Glutamatergic neuron (in vitro differentiated cells): ENCODE results near the gene STXBP6. TPM values are rescaled to one million over a fixed set of nuclear protein-coding genes. Genes with fewer than 3 reads are reported as not detected.

Experiments
- DNase-seq: peaks from one replicate; pipeline ENCODE4 v3.0.0; 2022
- H3K27ac Mint-ChIP-seq: one replicate; pipeline ENCODE4 v1.8.0; 2020; ENCODE audit warnings: mild to moderate bottlenecking, mixed read lengths, inconsistent platforms; ENCODE audit not compliant: unreplicated experiment
- H3K27me3 Mint-ChIP-seq: one replicate; pipeline ENCODE4 v1.8.0; 2020; ENCODE audit warnings: mild to moderate bottlenecking, moderate library complexity, mixed read lengths, inconsistent platforms; ENCODE audit not compliant: unreplicated experiment
- H3K36me3 Mint-ChIP-seq: one replicate; pipeline ENCODE4 v1.8.0; 2020; ENCODE audit warnings: mild to moderate bottlenecking, mixed read lengths, inconsistent platforms; ENCODE audit not compliant: unreplicated experiment
- H3K4me1 Mint-ChIP-seq: one replicate; pipeline ENCODE4 v1.8.0; 2020; ENCODE audit warnings: mild to moderate bottlenecking, low read depth, mixed read lengths, inconsistent platforms; ENCODE audit not compliant: unreplicated experiment
- H3K4me3 Mint-ChIP-seq: one replicate; pipeline ENCODE4 v1.8.0; 2020; ENCODE audit warnings: mild to moderate bottlenecking, mixed read lengths, inconsistent platforms; ENCODE audit not compliant: unreplicated experiment
- H3K9me3 Mint-ChIP-seq: one replicate; pipeline ENCODE4 v1.8.0; 2020; ENCODE audit warnings: mild to moderate bottlenecking, moderate library complexity, mixed read lengths, inconsistent platforms; ENCODE audit not compliant: unreplicated experiment
- CTCF ChIP-seq: fragments of 200-600 bp; sonication (generic); IDR thresholded peaks from one replicate; pipeline ENCODE4 v1.5.0; 2021; ENCODE audit not compliant: partially characterized antibody, unreplicated experiment
- total RNA-seq: library from RNA; stranded (reverse); fragmentation: NEBNext Ultra II Directional; extraction: Animal tissue kit (Norgen Biotek cat#: 25700); gene quantifications from one replicate; pipeline ENCODE4 v1.2.1, GENCODE V29; 2021; ENCODE audit not compliant: unreplicated experiment

The STXBP6 gene
- total RNA-seq, 1 donor from 2014 or later = 0.49 TPM

- peaks cover 2% of the 10 kb centered on the region for H3K27me3 Mint-ChIP-seq
- H3K4me1 Mint-ChIP-seq = peaks cover 24% of the 10 kb centered on the region
- H3K27ac Mint-ChIP-seq = no peak overlapping the region
- peaks cover 3% of the 10 kb centered on the region for H3K9me3 Mint-ChIP-seq
- TF ChIP-seq CTCF = no peak
- no peak overlapping the region for H3K4me3 Mint-ChIP-seq
- DNase-seq = no peak
- no peaks in the 10 kb centered on the region for H3K36me3 Mint-ChIP-seq
These were observed 175.3 kb downstream of the STXBP6 start for GRCh38 chr14:24874514-24875202.

DNA sequence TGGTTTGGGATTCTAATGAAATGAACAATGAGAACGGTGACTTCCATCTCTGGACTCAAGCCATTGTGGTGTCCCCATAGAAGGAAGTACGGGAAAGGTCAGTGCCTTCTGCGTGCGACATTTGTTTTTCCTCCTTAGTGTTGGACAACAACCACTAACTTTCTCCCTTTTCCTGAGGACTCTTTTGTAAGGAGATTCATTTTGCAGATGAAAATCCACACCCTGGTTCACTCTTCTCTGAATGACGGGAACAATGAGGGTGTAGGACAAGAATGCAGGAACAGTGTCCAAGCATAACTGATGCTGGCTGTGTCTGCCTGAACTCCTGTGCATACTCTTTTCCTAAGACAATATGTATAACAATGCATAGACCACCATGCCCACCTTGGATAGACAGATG, 176.4 kb downstream of the STXBP6 start:
- DNase-seq = no peak
- Mint-ChIP-seq H3K4me1 (peaks cover 20% of the 10 kb centered on the region), H3K27ac (no peak overlapping the region), H3K27me3 (no peaks in the 10 kb centered on the region), H3K36me3 (no peaks in the 10 kb centered on the region), H3K4me3 (no peak overlapping the region), H3K9me3 (peaks cover 3% of the 10 kb centered on the region)
- no peak for TF ChIP-seq CTCF

DNA sequence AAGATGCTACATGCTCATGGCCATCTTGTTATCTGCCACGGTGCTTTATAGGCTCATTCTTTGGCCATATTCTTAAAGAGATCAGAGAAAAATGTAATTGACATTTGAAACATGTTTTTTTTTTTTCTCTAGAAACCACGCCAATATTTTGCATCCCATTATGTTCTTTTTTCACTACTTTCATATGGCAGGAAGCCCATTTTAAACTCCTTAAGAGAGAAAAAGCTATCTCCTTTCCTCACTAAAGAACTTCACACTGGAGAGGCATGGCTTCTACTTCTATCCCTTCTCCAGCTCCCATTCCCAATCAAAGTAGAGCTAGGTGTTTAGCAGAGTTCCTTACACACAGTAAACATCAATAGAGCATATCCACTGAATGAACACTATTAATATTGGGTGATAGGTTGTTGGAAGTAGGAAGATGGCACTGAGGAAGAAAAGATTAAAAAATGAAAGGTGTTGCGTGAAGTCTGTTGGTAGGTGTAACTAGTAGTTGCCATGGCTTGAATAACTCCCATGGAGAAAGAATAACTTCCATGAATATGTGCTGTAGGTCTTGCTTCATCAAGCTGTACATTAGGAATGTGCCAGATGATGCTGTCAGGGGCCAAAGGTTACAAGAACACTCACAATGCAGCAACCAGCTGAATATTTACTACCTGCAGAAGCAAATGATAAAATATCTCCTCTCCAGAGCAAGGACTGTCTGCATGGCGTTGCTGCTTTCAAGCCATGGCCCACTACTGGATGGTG, 178.8 kb downstream of the STXBP6 start:
- Mint-ChIP-seq H3K4me3 (no peak overlapping the region), H3K4me1 (peaks cover 5% of the 10 kb centered on the region), H3K9me3 (no peaks in the 10 kb centered on the region), H3K36me3 (no peaks in the 10 kb centered on the region), H3K27me3 (no peaks in the 10 kb centered on the region), H3K27ac (no peak overlapping the region)
- no peak for TF ChIP-seq CTCF
- no peak for DNase-seq

DNA sequence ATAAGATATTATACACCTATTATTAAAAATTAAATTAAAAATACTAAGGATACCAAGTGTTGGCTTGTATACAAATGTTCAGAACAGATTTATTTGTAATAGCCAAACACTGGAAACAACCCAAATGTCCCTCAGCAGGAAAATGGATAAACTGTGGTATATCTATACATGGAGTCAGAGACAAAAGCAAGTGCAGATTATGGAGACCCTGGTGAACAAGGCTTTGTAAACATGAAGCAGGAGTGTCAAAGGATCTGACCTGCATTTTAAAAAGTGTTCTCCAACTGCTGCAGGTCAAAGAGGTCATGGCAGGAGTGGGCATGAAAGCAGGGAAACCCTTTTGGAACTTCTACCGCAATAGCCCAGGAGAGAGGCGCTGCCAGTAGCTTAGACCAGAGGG, 181.6 kb downstream of the STXBP6 start:
- Mint-ChIP-seq H3K27ac (no peak overlapping the region), H3K9me3 (no peaks in the 10 kb centered on the region), H3K4me3 (no peak overlapping the region), H3K27me3 (no peaks in the 10 kb centered on the region), H3K36me3 (no peaks in the 10 kb centered on the region), H3K4me1 (no peaks in the 10 kb centered on the region)
- no peak for TF ChIP-seq CTCF
- DNase-seq = no peak

DNA sequence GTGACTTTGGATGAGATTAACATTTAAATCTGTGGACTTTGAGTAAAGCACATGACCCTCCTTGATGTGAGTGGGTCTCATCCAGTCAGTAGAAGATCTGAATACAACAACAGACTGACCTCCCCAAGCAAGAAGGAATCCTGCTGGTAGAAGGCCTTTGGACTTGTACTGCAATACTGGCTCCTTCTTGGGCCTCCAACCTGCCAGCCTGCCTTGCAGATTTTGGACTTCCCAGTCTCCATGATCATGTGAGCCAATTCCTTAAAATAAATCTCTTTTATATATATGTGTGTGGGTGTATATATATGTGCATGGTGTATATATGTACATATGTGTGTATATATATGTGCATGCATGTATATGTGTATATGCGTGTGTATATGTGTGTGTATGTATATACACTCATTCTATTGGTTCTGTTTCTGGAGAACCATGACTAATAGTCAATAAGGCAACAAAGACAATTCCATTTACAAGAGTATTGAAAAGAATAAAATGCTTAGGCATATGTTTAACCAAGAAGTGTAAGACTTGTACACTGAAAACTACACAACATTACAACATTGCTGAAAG, 183.8 kb downstream of the STXBP6 start:
- Mint-ChIP-seq H3K27me3 (no peaks in the 10 kb centered on the region), H3K4me3 (no peak overlapping the region), H3K27ac (no peak overlapping the region), H3K36me3 (no peaks in the 10 kb centered on the region), H3K4me1 (no peaks in the 10 kb centered on the region), H3K9me3 (no peaks in the 10 kb centered on the region)
- TF ChIP-seq CTCF = no peak
- no peak for DNase-seq
